Measurements from ENCODE around the gene LGR6.
"Not testable (repeated sequence)": the region's sequence is repeated elsewhere in the genome, so short reads cannot be mapped to it uniquely, and the experiment has no call there.

The LGR6 gene

DNA sequence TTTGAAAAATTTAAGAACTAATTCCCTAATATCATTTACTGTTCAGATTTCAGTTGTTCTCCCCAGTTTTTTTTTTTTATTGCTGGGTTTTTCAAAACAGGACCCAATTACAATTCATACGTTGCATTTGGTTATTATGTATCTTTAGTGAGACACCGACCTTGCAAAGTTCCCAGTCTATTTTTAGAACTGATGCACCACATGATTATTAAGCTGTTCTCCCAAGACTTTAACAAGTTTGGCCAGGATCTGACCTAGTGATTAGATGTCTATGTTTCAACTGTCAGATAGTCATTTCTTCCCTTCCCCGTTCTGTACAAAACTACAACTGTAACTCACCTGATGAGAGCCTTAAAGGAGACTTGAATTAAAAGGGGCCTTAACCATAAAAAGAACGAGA lies 140.3 kb downstream of the LGR6 start:
- H3K4me3 ChIP-seq (replicated peaks in 1 of 2; ENCODE audit: low read depth in 2 of 2, low read length in 2 of 2) = no peak overlapping the region
- DNase-seq (ENCODE audit: low read depth in 2 of 2) = no peak
- TF ChIP-seq, protein P1, sequence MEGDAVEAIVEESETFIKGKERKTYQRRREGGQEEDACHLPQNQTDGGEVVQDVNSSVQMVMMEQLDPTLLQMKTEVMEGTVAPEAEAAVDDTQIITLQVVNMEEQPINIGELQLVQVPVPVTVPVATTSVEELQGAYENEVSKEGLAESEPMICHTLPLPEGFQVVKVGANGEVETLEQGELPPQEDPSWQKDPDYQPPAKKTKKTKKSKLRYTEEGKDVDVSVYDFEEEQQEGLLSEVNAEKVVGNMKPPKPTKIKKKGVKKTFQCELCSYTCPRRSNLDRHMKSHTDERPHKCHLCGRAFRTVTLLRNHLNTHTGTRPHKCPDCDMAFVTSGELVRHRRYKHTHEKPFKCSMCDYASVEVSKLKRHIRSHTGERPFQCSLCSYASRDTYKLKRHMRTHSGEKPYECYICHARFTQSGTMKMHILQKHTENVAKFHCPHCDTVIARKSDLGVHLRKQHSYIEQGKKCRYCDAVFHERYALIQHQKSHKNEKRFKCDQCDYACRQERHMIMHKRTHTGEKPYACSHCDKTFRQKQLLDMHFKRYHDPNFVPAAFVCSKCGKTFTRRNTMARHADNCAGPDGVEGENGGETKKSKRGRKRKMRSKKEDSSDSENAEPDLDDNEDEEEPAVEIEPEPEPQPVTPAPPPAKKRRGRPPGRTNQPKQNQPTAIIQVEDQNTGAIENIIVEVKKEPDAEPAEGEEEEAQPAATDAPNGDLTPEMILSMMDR (IDR thresholded peaks at IDR 0.05; ENCODE audit: low read depth, low read length) = no peak

DNA sequence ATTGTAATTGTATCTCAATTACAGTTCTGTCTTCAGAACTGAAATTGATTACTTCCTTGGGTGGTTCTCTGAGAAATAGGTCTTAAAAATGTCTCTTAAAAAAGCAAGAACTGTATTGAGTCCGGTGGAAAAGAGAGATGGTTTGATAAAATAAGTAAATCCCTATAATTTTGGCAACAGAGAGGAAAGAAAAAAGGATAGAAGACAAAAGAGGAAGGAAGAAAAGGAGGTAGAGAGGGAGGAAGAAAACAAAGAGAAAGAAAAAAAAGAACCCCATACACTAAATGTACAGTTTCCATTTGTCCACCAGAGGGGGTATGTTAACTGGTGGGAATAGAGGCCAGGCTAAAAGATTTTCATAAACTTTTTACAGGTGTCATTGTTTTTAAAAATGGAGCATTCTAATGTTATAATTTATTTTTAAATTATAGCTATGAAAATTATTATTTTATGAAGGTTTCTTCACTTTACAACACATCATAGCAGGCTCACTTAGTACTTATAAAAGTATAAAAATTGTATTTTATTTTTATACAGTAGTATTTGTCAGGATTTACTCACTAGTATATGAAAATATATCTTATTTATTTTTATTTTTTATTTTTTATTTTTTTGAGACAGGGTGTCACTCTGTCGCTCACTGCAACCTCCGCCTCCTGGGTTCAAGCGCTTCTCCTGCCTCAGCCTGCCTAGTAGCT lies 150.2 kb downstream of the LGR6 start:
- DNase-seq (ENCODE audit: low read depth in 2 of 2) = peak; percentile 64 to 66

GRCh38 chr1:202348005-202348508 lies 154.5 kb downstream of the LGR6 start:
- TF ChIP-seq, protein P1 (IDR thresholded peaks at IDR 0.05; ENCODE audit: low read depth, low read length) = no peak
- no peak for DNase-seq (ENCODE audit: low read depth in 2 of 2)
- no peak overlapping the region for H3K4me3 ChIP-seq (replicated peaks in 1 of 2; ENCODE audit: low read depth in 2 of 2, low read length in 2 of 2)

More for the DNA sequence above, 150.2 kb downstream of the LGR6 start:
- H3K4me3 ChIP-seq (replicated peaks in 1 of 2; ENCODE audit: low read depth in 2 of 2, low read length in 2 of 2) = no peak overlapping the region
- TF ChIP-seq, protein P1 (IDR thresholded peaks at IDR 0.05; ENCODE audit: low read depth, low read length) = peak; percentile 72

- peak; percentile 99 for DNase-seq (ENCODE audit: low read depth in 2 of 2)
- peak within 1 kb of the TSS; percentile 97 for H3K4me3 ChIP-seq (replicated peaks in 1 of 2; ENCODE audit: low read depth in 2 of 2, low read length in 2 of 2)
Observed at GRCh38 chr1:202348509-202349205, 155.1 kb downstream of the LGR6 start, which contains the start of gene PPP1R12B. Gene PPP1R12B (plus strand): TSS chr1:202348699. CDS start chr1:202348852, 153 bp downstream.

DNA sequence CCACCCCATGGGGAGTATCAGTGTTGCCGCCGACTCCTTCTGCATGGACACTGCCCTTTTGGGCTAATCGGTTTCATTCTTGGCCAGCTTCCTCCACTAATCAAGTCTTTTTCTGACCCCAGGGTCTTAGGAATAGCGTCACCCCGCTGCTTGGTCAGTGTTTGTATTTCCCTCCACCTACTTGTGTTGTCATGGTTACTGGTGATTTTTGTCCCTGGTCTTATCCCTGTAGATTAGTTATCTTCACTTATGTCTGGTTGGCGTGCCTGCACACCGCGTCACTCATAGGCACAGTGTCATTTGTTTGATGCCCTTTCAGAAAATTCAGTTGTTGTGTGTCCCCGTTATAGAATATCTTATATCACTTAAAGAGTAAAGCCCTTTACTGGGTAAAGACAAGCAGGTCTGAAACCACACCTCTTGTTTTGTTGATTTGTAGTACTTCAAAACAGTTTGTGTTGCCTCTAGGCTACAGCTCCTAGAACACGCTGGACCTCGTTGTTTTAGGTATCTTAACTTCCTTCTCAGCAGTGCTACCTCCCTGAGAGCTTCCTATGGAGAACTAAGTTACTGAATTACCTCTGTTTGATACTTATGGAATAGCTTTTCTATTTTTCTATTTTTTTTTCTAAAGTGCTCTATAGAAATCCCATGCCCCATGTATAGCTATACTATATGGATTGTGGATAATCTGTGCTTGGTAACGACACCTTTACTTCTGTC lies 155.8 kb downstream of the LGR6 start:
- peak overlapping the region; percentile 97 for H3K4me3 ChIP-seq (replicated peaks in 1 of 2; ENCODE audit: low read depth in 2 of 2, low read length in 2 of 2)
- peak; percentile 73 to 89 for DNase-seq (ENCODE audit: low read depth in 2 of 2)

More at GRCh38 chr1:202348509-202349205, 155.1 kb downstream of the LGR6 start, which contains the start of gene PPP1R12B:
- TF ChIP-seq, protein P1 (IDR thresholded peaks at IDR 0.05; ENCODE audit: low read depth, low read length) = no peak

GRCh38 chr1:202351725-202352124 lies 158.1 kb downstream of the LGR6 start:
- DNase-seq (ENCODE audit: low read depth in 2 of 2) = peak in 1 of 2 donors; percentile 45
- TF ChIP-seq, protein P1 (IDR thresholded peaks at IDR 0.05; ENCODE audit: low read depth, low read length) = no peak
- H3K4me3 ChIP-seq (replicated peaks in 1 of 2; ENCODE audit: low read depth in 2 of 2, low read length in 2 of 2) = no peak overlapping the region

More for the DNA sequence above, 155.8 kb downstream of the LGR6 start:
- TF ChIP-seq, protein P1 (IDR thresholded peaks at IDR 0.05; ENCODE audit: low read depth, low read length) = no peak

DNA sequence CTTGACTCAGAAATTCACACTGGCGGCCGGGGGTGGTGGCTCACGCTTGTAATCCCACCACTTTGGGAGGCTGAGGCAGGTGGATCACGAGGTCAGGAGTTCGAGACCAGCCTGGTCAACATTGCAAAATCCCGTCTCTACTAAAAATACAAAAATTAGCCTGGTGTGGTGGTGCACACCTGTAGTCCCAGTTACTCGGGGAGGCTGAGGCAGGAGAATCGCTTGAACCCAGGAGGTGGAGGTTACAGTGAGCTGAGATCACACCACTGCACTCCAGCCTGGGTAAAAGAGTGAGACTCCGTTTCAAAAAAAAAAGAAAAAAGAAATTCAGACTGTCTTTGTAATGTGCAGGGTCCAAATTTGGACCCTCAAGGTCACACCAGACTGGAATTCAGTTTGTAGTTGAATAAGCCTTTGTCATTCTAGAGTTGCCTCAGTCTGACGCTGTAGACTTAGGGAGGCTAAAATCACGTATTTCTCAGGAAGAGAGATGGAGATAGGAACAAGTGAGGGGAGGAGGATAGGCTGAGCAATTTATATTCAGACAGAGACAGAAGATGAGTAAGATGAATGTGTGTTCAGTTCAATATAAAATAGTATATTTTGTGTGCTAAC lies 159.1 kb downstream of the LGR6 start:
- not testable (repeated sequence) for DNase-seq (ENCODE audit: low read depth in 2 of 2); H3K4me3 ChIP-seq (replicated peaks in 1 of 2; ENCODE audit: low read depth in 2 of 2, low read length in 2 of 2)
